Fibroblast of gingiva (primary cell): ENCODE data around the gene SLC39A5.

Experiments used
- DNase-seq: peaks from one replicate; pipeline ENCODE4 v3.0.0-alpha.2; 2011; ENCODE audit warnings: low read depth

Gene SLC39A5

GRCh38 chr12:56216461-56216860 is 13.4 kb upstream of the SLC39A5 start:
- DNase-seq: no peak

- DNase-seq: no peak
Observed at GRCh38 chr12:56219840-56220239, 10.0 kb upstream of the SLC39A5 start.

GRCh38 chr12:56220611-56221231 is 9.1 kb upstream of the SLC39A5 start:
- DNase-seq: peak; percentile 50

GRCh38 chr12:56221232-56221756 is 8.6 kb upstream of the SLC39A5 start:
- peak; percentile 87 for DNase-seq

- DNase-seq: peak; percentile 98
Observed at GRCh38 chr12:56221757-56222530, 7.9 kb upstream of the SLC39A5 start, which contains the start of gene RNF41. RNF41 (minus strand) TSS chr12:56221922; CDS start chr12:56214047, 7,875 bp downstream.

- DNase-seq: no peak
Observed at GRCh38 chr12:56222531-56222895, 7.3 kb upstream of the SLC39A5 start.

- DNase-seq: no peak
Observed at GRCh38 chr12:56223571-56224101, 6.2 kb upstream of the SLC39A5 start.

- peak; percentile 97 for DNase-seq
Observed at GRCh38 chr12:56224102-56224701, 5.6 kb upstream of the SLC39A5 start, which contains the start of gene NABP2. NABP2 (plus strand) TSS chr12:56224342; CDS start chr12:56224857, 515 bp downstream.

- DNase-seq: no peak
Observed at GRCh38 chr12:56224954-56225353, 4.9 kb upstream of the SLC39A5 start.

GRCh38 chr12:56229082-56229481 is 769 bp upstream of the SLC39A5 start:
- DNase-seq: no peak

GRCh38 chr12:56230432-56231183 is 757 bp downstream of the SLC39A5 start:
- no peak for DNase-seq

- no peak for DNase-seq
Observed at GRCh38 chr12:56231184-56231582, 1.3 kb downstream of the SLC39A5 start.

- no peak for DNase-seq
Observed at GRCh38 chr12:56234746-56235436, 5.0 kb downstream of the SLC39A5 start.

- DNase-seq: no peak
Observed at GRCh38 chr12:56236091-56236490, 6.2 kb downstream of the SLC39A5 start.

GRCh38 chr12:56236985-56237384 is 7.1 kb downstream of the SLC39A5 start:
- DNase-seq: no peak

- DNase-seq: no peak
Observed at GRCh38 chr12:56237552-56237951, 7.7 kb downstream of the SLC39A5 start.

- no peak for DNase-seq
Observed at GRCh38 chr12:56241424-56242303, 11.8 kb downstream of the SLC39A5 start.

- no peak for DNase-seq
Observed at GRCh38 chr12:56242986-56243385, 13.1 kb downstream of the SLC39A5 start.

GRCh38 chr12:56243731-56244181 is 13.9 kb downstream of the SLC39A5 start:
- no peak for DNase-seq

GRCh38 chr12:56244494-56244893 is 14.6 kb downstream of the SLC39A5 start:
- no peak for DNase-seq
